KOPT-K1 (cell line): Measurements from ENCODE around the gene PDE9A.
"Not testable (repeated sequence)": the region's sequence is repeated elsewhere in the genome, so short reads cannot be mapped to it uniquely, and the experiment has no call there.

ENCODE experiments used
- H3K27ac ChIP-seq: fragments of 200-600 bp; sonication (generic); 2 replicates; pipeline ENCODE4 v1.5.1; 2016; ENCODE audit warnings: antibody characterized with exemption, mild to moderate bottlenecking, low read depth, low read length; ENCODE audit not compliant: poor library complexity, severe bottlenecking
- H3K36me3 ChIP-seq: fragments of 200-600 bp; sonication (generic); 2 replicates; pipeline ENCODE4 v1.5.1; 2017; ENCODE audit warnings: antibody characterized with exemption, mild to moderate bottlenecking, low read length, moderate library complexity; ENCODE audit not compliant: insufficient read depth
- H3K9me3 ChIP-seq: fragments of 200-600 bp; sonication (generic); 2 replicates; pipeline ENCODE4 v1.5.1; 2017; ENCODE audit warnings: antibody characterized with exemption, low read length, mild to moderate bottlenecking; ENCODE audit not compliant: insufficient read depth, poor library complexity, severe bottlenecking

The PDE9A gene

GRCh38 chr21:42705746-42706374 is 52.4 kb downstream of the PDE9A start:
- no peak overlapping the region for H3K27ac ChIP-seq
- H3K36me3 ChIP-seq: no peaks in the 10 kb centered on the region

GRCh38 chr21:42706765-42707164 is 53.3 kb downstream of the PDE9A start:
- no peak overlapping the region for H3K27ac ChIP-seq
- no peaks in the 10 kb centered on the region for H3K9me3 ChIP-seq
- no peaks in the 10 kb centered on the region for H3K36me3 ChIP-seq

More at GRCh38 chr21:42705746-42706374, 52.4 kb downstream of the PDE9A start:
- H3K9me3 ChIP-seq: no peaks in the 10 kb centered on the region

- no peak overlapping the region for H3K27ac ChIP-seq
These were observed 53.9 kb downstream of the PDE9A start for GRCh38 chr21:42707207-42707830.

GRCh38 chr21:42708107-42708506 is 54.7 kb downstream of the PDE9A start:
- no peaks in the 10 kb centered on the region for H3K36me3 ChIP-seq
- H3K27ac ChIP-seq: no peak overlapping the region
- no peaks in the 10 kb centered on the region for H3K9me3 ChIP-seq

More at GRCh38 chr21:42707207-42707830, 53.9 kb downstream of the PDE9A start:
- H3K9me3 ChIP-seq: no peaks in the 10 kb centered on the region
- H3K36me3 ChIP-seq: no peaks in the 10 kb centered on the region

- not testable (repeated sequence) for H3K36me3 ChIP-seq, H3K27ac ChIP-seq, H3K9me3 ChIP-seq
These were observed 55.5 kb downstream of the PDE9A start for GRCh38 chr21:42708916-42709315.

GRCh38 chr21:42711667-42712066 is 58.2 kb downstream of the PDE9A start:
- Histone ChIP-seq H3K27ac (no peak overlapping the region), H3K9me3 (no peaks in the 10 kb centered on the region), H3K36me3 (no peaks in the 10 kb centered on the region)

- H3K9me3 ChIP-seq, H3K27ac ChIP-seq, H3K36me3 ChIP-seq: not testable (repeated sequence)
These were observed 62.0 kb downstream of the PDE9A start for GRCh38 chr21:42715427-42715826.

GRCh38 chr21:42716074-42716473 is 62.7 kb downstream of the PDE9A start:
- Histone ChIP-seq H3K36me3 (no peaks in the 10 kb centered on the region), H3K27ac (no peak overlapping the region), H3K9me3 (no peaks in the 10 kb centered on the region)

- not testable (repeated sequence) for H3K9me3 ChIP-seq, H3K36me3 ChIP-seq, H3K27ac ChIP-seq
These were observed 67.1 kb downstream of the PDE9A start for GRCh38 chr21:42720484-42720883.

GRCh38 chr21:42721341-42721824 is 68.0 kb downstream of the PDE9A start:
- Histone ChIP-seq H3K27ac (no peak overlapping the region), H3K36me3 (no peaks in the 10 kb centered on the region), H3K9me3 (no peaks in the 10 kb centered on the region)

GRCh38 chr21:42722153-42722552 is 68.7 kb downstream of the PDE9A start:
- Histone ChIP-seq H3K27ac (no peak overlapping the region), H3K36me3 (no peaks in the 10 kb centered on the region), H3K9me3 (no peaks in the 10 kb centered on the region)

- H3K27ac ChIP-seq: no peak overlapping the region
- H3K36me3 ChIP-seq: no peaks in the 10 kb centered on the region
- H3K9me3 ChIP-seq: no peaks in the 10 kb centered on the region
These were observed 69.5 kb downstream of the PDE9A start for GRCh38 chr21:42722808-42723473.

- H3K36me3 ChIP-seq: no peaks in the 10 kb centered on the region
- H3K27ac ChIP-seq: no peak overlapping the region
These were observed 71.0 kb downstream of the PDE9A start for GRCh38 chr21:42724226-42724920.

GRCh38 chr21:42725416-42725930 is 72.1 kb downstream of the PDE9A start:
- H3K9me3 ChIP-seq: peaks cover 9% of the 10 kb centered on the region
- no peaks in the 10 kb centered on the region for H3K36me3 ChIP-seq
- no peak overlapping the region for H3K27ac ChIP-seq

More at GRCh38 chr21:42724226-42724920, 71.0 kb downstream of the PDE9A start:
- H3K9me3 ChIP-seq: peaks cover 5% of the 10 kb centered on the region
